Measurements from ENCODE around the gene SHLD3. TPM values are rescaled to one million over a fixed set of nuclear protein-coding genes. Genes with fewer than 3 reads are reported as not detected.
A peak's percentile ranks its signal among the peaks of the same experiment; 100 is the strongest.
"Not testable (repeated sequence)": the region's sequence is repeated elsewhere in the genome, so short reads cannot be mapped to it uniquely, and the experiment has no call there.

SHLD3 gene
- total RNA-seq, 2 donors from 2014 or later = 1.5 to 2.4 TPM

- Histone ChIP-seq H3K9me3 (no peaks in the 10 kb centered on the region), H3K36me3 (peaks cover under 1% of the 10 kb centered on the region), H3K27me3 (no peaks in the 10 kb centered on the region), H3K4me1 (no peaks in the 10 kb centered on the region), H3K27ac (peak overlapping the region in 1 of 2 donors; percentile 45), H3K4me3 (no peak overlapping the region)
- no peak for DNase-seq (ENCODE audit: low spot score)
- TF ChIP-seq CTCF (IDR thresholded peaks at IDR 0.05) = peak in 1 of 2 donors; percentile 59
Measured at GRCh38 chr5:65663804-65664521, 39.1 kb downstream of the SHLD3 start.

DNA sequence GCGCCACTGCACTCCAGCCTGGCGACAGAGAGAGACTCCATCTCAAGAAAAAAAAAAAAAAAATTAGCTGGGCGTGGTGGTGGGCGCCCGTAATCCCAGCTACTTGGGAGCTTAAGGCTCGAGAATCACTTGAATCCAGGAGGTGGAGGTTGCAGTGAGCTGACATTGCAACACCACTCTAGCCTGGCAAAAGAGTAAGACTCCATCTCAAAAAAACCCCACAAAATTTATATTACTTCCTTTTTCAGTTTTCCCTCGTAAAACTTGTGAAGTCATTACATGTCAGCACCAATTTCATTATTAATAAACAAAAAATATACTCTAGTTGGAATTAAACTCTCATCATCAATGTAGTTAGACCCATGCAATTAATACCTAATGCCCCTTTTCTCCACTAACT is 43.9 kb downstream of the SHLD3 start:
- no peaks in the 10 kb centered on the region for H3K9me3 ChIP-seq
- no peak for DNase-seq (ENCODE audit: low spot score)
- H3K36me3 ChIP-seq = peaks cover 15% of the 10 kb centered on the region
- TF ChIP-seq CTCF (IDR thresholded peaks at IDR 0.05) = no peak
- no peaks in the 10 kb centered on the region for H3K4me1 ChIP-seq
- H3K27ac ChIP-seq = no peak overlapping the region
- no peaks in the 10 kb centered on the region for H3K27me3 ChIP-seq
- H3K4me3 ChIP-seq = no peak overlapping the region

GRCh38 chr5:65672796-65673195 is 48.0 kb downstream of the SHLD3 start:
- Histone ChIP-seq H3K27me3 (no peaks in the 10 kb centered on the region), H3K36me3 (peaks cover 15% of the 10 kb centered on the region)
- no peak for DNase-seq (ENCODE audit: low spot score)

DNA sequence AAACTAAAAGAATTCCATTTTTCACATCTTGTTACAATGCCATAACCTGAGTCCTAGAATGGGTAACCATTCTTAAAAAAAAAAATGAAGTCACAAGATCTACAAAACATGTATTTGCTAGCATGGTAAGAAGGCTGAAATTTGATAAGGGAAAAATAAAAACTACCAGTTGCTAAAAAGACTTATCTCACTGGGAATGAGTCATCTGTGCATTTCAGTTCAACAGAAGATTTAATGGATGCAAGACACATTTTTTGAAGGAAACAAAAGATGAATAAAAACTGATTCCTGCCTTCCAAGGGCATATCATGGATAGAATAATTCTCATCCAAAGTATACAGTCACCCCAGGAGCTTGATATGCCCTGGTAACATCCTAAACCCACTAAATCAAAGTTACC is 49.9 kb downstream of the SHLD3 start:
- H3K9me3 ChIP-seq = no peaks in the 10 kb centered on the region
- no peak overlapping the region for H3K4me3 ChIP-seq
- no peak for TF ChIP-seq CTCF (IDR thresholded peaks at IDR 0.05)
- H3K36me3 ChIP-seq = peaks cover 15% of the 10 kb centered on the region
- no peaks in the 10 kb centered on the region for H3K27me3 ChIP-seq
- no peak for DNase-seq (ENCODE audit: low spot score)
- no peak overlapping the region for H3K27ac ChIP-seq
- H3K4me1 ChIP-seq = no peaks in the 10 kb centered on the region

More at GRCh38 chr5:65672796-65673195, 48.0 kb downstream of the SHLD3 start:
- no peak overlapping the region for H3K27ac ChIP-seq
- no peaks in the 10 kb centered on the region for H3K4me1 ChIP-seq
- TF ChIP-seq CTCF (IDR thresholded peaks at IDR 0.05) = no peak
- H3K9me3 ChIP-seq = no peaks in the 10 kb centered on the region
- no peak overlapping the region for H3K4me3 ChIP-seq

- not testable (repeated sequence) for H3K27me3 ChIP-seq; DNase-seq (ENCODE audit: low spot score); H3K9me3 ChIP-seq; H3K36me3 ChIP-seq; H3K27ac ChIP-seq; H3K4me1 ChIP-seq; H3K4me3 ChIP-seq
Measured at GRCh38 chr5:65676056-65676455, 51.2 kb downstream of the SHLD3 start.

Other genes starting within 250 kb of the SHLD3 start
- 1 to 10 TPM in 1 of 2 donors, under 1 TPM in 1; 0.74 to 2.2 TPM for gene ADAMTS6, start 143.1 kb upstream of the SHLD3 start, total RNA-seq
- gene CENPK, start 61.9 kb upstream of the SHLD3 start, total RNA-seq = not detected
- 10 to 100 TPM; 15.1 to 18.7 TPM for gene PPWD1, start 61.7 kb upstream of the SHLD3 start, total RNA-seq
- 10 to 100 TPM in 1 of 2 donors, 1 to 10 TPM in 1; 9.6 to 11.8 TPM for gene TRIM23, start 694 bp upstream of the SHLD3 start, total RNA-seq
- gene TRAPPC13, start within 50 bp of the SHLD3 start, total RNA-seq = 10 to 100 TPM; 11.7 to 18.9 TPM
- 1 to 10 TPM; 6.8 to 6.9 TPM for gene SGTB, start 97.1 kb downstream of the SHLD3 start, total RNA-seq
- gene NLN, start 97.2 kb downstream of the SHLD3 start, total RNA-seq = 1 to 10 TPM; 5.9 to 7.2 TPM